ENCODE measurements around the gene SYVN1.

GRCh38 chr11:65096926-65097325 lies 37.4 kb downstream of the SYVN1 start:
- TF ChIP-seq POLR2A (IDR thresholded peaks at IDR 0.05) (no peak), CTCF (IDR thresholded peaks at IDR 0.05 in 8 of 11, conservative IDR thresholded peaks at IDR 0.05 in 3 of 11) (no peak), POLR2AphosphoS5 (IDR thresholded peaks at IDR 0.05) (no peak)
